H1 (cell line): ENCODE results near the gene ARHGAP24. TPM values are rescaled to one million over a fixed set of nuclear protein-coding genes. Genes with fewer than 3 reads are reported as not detected.

Experiments
- polyA plus RNA-seq, 7 experiments: library from polyadenylated mRNA; depleted of rRNA in 3 of 7; stranded (reverse) in 5 of 7; unstranded in 2 of 7; fragments of >200 nt in 5 of 7; fragments of 200-250 nt in 2 of 7; gene quantifications; 1 replicate in 5 of 7; 2 replicates in 1 of 7; 4 replicates in 1 of 7; pipeline versions ENCODE4 v1.2.1 to v1.2.3, GENCODE V29; 2011 to 2013; ENCODE audit warnings: missing spikeins in 2 of 7, mixed read lengths in 2 of 7
- total RNA-seq: library from RNA; stranded (reverse); fragmentation: NEBNext Ultra II Directional; extraction: Animal tissue kit (Norgen Biotek cat#: 25700); gene quantifications from 2 replicates; pipeline ENCODE4 v1.2.1, GENCODE V29; 2021
- TF ChIP-seq, protein P1 (sequence below): fragments of 300-600 bp; sonication (generic); IDR thresholded peaks from 2 replicates; pipeline ENCODE4 v1.7.1; 2012; ENCODE audit warnings: low read length, moderate library complexity, mild to moderate bottlenecking, inconsistent platforms; ENCODE audit not compliant: insufficient replicate concordance

ARHGAP24 gene
- total and polyA plus RNA-seq, 2 of the 8 experiments (the other 6 are each of a cell fraction or from before 2014, with no cell fraction given), result 0.08 to 0.50 TPM

DNA sequence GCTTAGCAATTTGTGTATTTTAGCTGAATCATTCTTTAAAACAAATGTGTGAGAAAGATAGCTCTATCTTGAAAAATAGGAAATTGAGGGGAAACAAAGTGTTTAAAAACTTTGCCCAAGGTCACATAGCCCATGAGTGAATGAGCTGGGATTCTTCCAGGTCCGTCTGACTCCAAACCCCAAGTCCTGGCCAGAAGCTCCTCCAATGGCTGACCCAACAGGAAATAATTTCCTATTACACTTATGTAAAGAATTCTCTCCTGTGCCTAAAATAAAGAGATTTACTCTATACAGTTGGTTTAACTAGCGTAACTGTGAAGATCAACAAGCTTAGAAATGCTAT, 287.6 kb downstream of the ARHGAP24 start (continued):
- TF ChIP-seq, protein P1, sequence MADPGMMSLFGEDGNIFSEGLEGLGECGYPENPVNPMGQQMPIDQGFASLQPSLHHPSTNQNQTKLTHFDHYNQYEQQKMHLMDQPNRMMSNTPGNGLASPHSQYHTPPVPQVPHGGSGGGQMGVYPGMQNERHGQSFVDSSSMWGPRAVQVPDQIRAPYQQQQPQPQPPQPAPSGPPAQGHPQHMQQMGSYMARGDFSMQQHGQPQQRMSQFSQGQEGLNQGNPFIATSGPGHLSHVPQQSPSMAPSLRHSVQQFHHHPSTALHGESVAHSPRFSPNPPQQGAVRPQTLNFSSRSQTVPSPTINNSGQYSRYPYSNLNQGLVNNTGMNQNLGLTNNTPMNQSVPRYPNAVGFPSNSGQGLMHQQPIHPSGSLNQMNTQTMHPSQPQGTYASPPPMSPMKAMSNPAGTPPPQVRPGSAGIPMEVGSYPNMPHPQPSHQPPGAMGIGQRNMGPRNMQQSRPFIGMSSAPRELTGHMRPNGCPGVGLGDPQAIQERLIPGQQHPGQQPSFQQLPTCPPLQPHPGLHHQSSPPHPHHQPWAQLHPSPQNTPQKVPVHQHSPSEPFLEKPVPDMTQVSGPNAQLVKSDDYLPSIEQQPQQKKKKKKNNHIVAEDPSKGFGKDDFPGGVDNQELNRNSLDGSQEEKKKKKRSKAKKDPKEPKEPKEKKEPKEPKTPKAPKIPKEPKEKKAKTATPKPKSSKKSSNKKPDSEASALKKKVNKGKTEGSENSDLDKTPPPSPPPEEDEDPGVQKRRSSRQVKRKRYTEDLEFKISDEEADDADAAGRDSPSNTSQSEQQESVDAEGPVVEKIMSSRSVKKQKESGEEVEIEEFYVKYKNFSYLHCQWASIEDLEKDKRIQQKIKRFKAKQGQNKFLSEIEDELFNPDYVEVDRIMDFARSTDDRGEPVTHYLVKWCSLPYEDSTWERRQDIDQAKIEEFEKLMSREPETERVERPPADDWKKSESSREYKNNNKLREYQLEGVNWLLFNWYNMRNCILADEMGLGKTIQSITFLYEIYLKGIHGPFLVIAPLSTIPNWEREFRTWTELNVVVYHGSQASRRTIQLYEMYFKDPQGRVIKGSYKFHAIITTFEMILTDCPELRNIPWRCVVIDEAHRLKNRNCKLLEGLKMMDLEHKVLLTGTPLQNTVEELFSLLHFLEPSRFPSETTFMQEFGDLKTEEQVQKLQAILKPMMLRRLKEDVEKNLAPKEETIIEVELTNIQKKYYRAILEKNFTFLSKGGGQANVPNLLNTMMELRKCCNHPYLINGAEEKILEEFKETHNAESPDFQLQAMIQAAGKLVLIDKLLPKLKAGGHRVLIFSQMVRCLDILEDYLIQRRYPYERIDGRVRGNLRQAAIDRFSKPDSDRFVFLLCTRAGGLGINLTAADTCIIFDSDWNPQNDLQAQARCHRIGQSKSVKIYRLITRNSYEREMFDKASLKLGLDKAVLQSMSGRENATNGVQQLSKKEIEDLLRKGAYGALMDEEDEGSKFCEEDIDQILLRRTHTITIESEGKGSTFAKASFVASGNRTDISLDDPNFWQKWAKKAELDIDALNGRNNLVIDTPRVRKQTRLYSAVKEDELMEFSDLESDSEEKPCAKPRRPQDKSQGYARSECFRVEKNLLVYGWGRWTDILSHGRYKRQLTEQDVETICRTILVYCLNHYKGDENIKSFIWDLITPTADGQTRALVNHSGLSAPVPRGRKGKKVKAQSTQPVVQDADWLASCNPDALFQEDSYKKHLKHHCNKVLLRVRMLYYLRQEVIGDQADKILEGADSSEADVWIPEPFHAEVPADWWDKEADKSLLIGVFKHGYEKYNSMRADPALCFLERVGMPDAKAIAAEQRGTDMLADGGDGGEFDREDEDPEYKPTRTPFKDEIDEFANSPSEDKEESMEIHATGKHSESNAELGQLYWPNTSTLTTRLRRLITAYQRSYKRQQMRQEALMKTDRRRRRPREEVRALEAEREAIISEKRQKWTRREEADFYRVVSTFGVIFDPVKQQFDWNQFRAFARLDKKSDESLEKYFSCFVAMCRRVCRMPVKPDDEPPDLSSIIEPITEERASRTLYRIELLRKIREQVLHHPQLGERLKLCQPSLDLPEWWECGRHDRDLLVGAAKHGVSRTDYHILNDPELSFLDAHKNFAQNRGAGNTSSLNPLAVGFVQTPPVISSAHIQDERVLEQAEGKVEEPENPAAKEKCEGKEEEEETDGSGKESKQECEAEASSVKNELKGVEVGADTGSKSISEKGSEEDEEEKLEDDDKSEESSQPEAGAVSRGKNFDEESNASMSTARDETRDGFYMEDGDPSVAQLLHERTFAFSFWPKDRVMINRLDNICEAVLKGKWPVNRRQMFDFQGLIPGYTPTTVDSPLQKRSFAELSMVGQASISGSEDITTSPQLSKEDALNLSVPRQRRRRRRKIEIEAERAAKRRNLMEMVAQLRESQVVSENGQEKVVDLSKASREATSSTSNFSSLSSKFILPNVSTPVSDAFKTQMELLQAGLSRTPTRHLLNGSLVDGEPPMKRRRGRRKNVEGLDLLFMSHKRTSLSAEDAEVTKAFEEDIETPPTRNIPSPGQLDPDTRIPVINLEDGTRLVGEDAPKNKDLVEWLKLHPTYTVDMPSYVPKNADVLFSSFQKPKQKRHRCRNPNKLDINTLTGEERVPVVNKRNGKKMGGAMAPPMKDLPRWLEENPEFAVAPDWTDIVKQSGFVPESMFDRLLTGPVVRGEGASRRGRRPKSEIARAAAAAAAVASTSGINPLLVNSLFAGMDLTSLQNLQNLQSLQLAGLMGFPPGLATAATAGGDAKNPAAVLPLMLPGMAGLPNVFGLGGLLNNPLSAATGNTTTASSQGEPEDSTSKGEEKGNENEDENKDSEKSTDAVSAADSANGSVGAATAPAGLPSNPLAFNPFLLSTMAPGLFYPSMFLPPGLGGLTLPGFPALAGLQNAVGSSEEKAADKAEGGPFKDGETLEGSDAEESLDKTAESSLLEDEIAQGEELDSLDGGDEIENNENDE, result no peak
